Testis (tissue), 3 donors: Measurements from ENCODE around the gene GNG2. TPM values are rescaled to one million over a fixed set of nuclear protein-coding genes. Genes with fewer than 3 reads are reported as not detected.
A peak's percentile ranks its signal among the peaks of the same experiment; 100 is the strongest.

Experiments used
- DNase-seq: peaks from one replicate; pipeline ENCODE4 v3.0.0-alpha.2; 2019
- H3K27ac ChIP-seq, 2 donors: fragments of 200-600 bp; sonication (generic); one replicate each; pipeline ENCODE4 v1.5.1; 2019
- H3K27me3 ChIP-seq: fragments of 200-600 bp; sonication (generic); one replicate; pipeline ENCODE4 v1.5.1; 2019
- H3K36me3 ChIP-seq: fragments of 200-600 bp; sonication (generic); one replicate; pipeline ENCODE4 v1.5.1; 2017; ENCODE audit warnings: low read depth; ENCODE audit errors: missing control alignments
- H3K4me1 ChIP-seq: fragments of 200-600 bp; sonication (generic); one replicate; pipeline ENCODE4 v1.5.1; 2019
- H3K4me3 ChIP-seq, 2 donors: fragments of 200-600 bp; sonication (generic); one replicate each; pipeline ENCODE4 v1.5.1; 2017 to 2019
- H3K9me3 ChIP-seq: fragments of 200-600 bp; sonication (generic); one replicate; pipeline ENCODE4 v1.5.1; 2017
- POLR2A ChIP-seq: fragments of 450-650 bp; IDR thresholded peaks from one replicate; pipeline ENCODE4 v1.6.1; 2017; ENCODE audit warnings: antibody characterized with exemption, mild to moderate bottlenecking, moderate library complexity
- WGBS, 2 donors: methylation state at CpG; one replicate each; pipeline ENCODE4 v1.1.5; 2018; 5-methylcytosine and 5-hydroxymethylcytosine counted together
- intact Hi-C: fragments of 100-400 bp; cut with DNase I; formaldehyde crosslinking; loops from one replicate; pipeline ENCODE4 v1.15.1; 2023; ENCODE audit warnings: low total_unique reads
- polyA plus RNA-seq: library from polyadenylated mRNA; stranded (reverse); fragments of 350-450 nt; fragmentation: Illumina TruSeq; extraction: RNeasy Lipid Tissue Mini Kit (QIAGEN cat#74804); gene quantifications from one replicate; pipeline ENCODE4 v1.2.3, GENCODE V29; 2014; ENCODE audit warnings: low read depth, low replicate concordance; ENCODE audit not compliant: insufficient read depth
- total RNA-seq, 2 donors: library from RNA; depleted of rRNA; stranded (reverse); fragments of >200 nt; gene quantifications; one replicate each; pipeline ENCODE4 v1.2.3, GENCODE V29; 2016
- TF ChIP-seq, protein P1 (sequence below), 3 experiments: fragments of 450-650 bp in 2 of 3; fragments of 200-600 bp in 1 of 3; sonication (generic) in 1 of 3; IDR thresholded peaks; one replicate each; pipeline ENCODE4 v1.5.1; 2016 to 2019; ENCODE audit warnings: antibody characterized with exemption in 3 of 3, mild to moderate bottlenecking in 2 of 3, moderate library complexity in 1 of 3

GNG2 gene
- total and polyA plus RNA-seq, 3 donors from 2014 or later: 248 to 312 (median 250) TPM

- 62 to 77% methylated on average over 8 of the region's 8 CpGs for WGBS, 2 donors
- TF ChIP-seq, protein P1, sequence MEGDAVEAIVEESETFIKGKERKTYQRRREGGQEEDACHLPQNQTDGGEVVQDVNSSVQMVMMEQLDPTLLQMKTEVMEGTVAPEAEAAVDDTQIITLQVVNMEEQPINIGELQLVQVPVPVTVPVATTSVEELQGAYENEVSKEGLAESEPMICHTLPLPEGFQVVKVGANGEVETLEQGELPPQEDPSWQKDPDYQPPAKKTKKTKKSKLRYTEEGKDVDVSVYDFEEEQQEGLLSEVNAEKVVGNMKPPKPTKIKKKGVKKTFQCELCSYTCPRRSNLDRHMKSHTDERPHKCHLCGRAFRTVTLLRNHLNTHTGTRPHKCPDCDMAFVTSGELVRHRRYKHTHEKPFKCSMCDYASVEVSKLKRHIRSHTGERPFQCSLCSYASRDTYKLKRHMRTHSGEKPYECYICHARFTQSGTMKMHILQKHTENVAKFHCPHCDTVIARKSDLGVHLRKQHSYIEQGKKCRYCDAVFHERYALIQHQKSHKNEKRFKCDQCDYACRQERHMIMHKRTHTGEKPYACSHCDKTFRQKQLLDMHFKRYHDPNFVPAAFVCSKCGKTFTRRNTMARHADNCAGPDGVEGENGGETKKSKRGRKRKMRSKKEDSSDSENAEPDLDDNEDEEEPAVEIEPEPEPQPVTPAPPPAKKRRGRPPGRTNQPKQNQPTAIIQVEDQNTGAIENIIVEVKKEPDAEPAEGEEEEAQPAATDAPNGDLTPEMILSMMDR (IDR thresholded peaks at IDR 0.05): no peak
- TF ChIP-seq POLR2A: no peak
- H3K27ac ChIP-seq: peak overlapping the region in 1 of 2 donors; percentile 27
- H3K4me1 ChIP-seq: peaks cover 27% of the 10 kb centered on the region
- intact Hi-C loops: no loop called here
- H3K36me3 ChIP-seq: no peaks in the 10 kb centered on the region
- DNase-seq: peak; percentile 40
- H3K9me3 ChIP-seq: no peaks in the 10 kb centered on the region
- no peaks in the 10 kb centered on the region for H3K27me3 ChIP-seq
- no peak overlapping the region for H3K4me3 ChIP-seq
These were observed 69.7 kb downstream of the GNG2 start for GRCh38 chr14:51929910-51930682.

DNA sequence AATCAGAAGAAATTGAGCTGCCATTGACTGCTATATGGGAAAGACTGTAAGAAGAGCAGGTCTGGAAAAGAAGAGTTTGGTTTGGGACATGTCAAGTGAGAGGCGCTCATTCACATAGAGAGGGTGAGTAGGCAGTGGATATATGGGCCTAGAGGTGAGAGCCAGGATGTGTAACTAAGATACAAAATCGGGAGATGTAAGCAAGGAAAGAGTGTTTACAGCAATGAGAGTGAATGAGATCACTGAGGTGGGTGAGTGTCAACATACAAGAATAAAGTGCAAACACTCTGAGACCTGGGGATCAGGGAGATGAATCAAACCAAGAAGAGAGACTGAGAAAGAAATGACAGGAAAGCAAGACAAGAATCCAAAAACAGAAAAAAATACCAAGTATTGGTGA is 70.9 kb downstream of the GNG2 start:
- peak overlapping the region; percentile 11 to 27 for H3K27ac ChIP-seq

DNA sequence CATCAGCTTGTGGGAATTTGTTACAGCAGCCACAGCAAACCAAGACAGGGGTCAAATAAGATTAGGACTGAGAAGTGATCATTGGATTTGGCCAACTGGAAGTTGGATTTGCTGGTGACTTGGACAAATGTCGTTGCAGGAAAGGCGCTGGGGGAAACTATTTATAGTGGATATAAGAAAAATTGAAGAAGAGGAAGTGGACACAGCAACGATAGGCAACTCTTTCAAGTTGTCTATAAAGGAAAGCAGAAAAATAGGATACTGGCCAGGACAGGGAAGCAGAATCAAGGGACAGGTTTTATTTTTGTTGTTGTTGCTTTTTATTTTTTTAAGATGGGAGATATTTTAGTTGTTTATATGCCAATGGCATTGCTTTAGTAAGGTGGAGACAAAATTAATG is 72.8 kb downstream of the GNG2 start:
- Histone ChIP-seq H3K4me3 (no peak overlapping the region), H3K27ac (peak overlapping the region in 1 of 2 donors; percentile 45), H3K4me1 (peaks cover 25% of the 10 kb centered on the region), H3K27me3 (no peaks in the 10 kb centered on the region), H3K36me3 (no peaks in the 10 kb centered on the region), H3K9me3 (no peaks in the 10 kb centered on the region)
- TF ChIP-seq POLR2A: no peak
- TF ChIP-seq, protein P1 (IDR thresholded peaks at IDR 0.05): no peak
- no peak for DNase-seq
- intact Hi-C loops: no loop called here
- 75 to 77% methylated on average over 3 of the region's 3 CpGs for WGBS, 2 donors

More for the DNA sequence above, 70.9 kb downstream of the GNG2 start:
- Histone ChIP-seq H3K4me1 (peaks cover 27% of the 10 kb centered on the region), H3K4me3 (no peak overlapping the region), H3K27me3 (no peaks in the 10 kb centered on the region), H3K9me3 (no peaks in the 10 kb centered on the region), H3K36me3 (no peaks in the 10 kb centered on the region)
- WGBS, 2 donors: 93% methylated on average over 2 of the region's 2 CpGs
- DNase-seq: no peak
- no peak for TF ChIP-seq POLR2A
- TF ChIP-seq, protein P1 (IDR thresholded peaks at IDR 0.05): no peak
- intact Hi-C loops: no loop called here

GRCh38 chr14:51938137-51938536 is 77.7 kb downstream of the GNG2 start:
- H3K36me3 ChIP-seq: no peaks in the 10 kb centered on the region
- DNase-seq: no peak
- no peak for TF ChIP-seq POLR2A
- H3K4me3 ChIP-seq: no peak overlapping the region
- H3K9me3 ChIP-seq: no peaks in the 10 kb centered on the region
- peaks cover 18% of the 10 kb centered on the region for H3K4me1 ChIP-seq
- H3K27ac ChIP-seq: peak overlapping the region in 1 of 2 donors; percentile 21
- H3K27me3 ChIP-seq: no peaks in the 10 kb centered on the region
- intact Hi-C loops: no loop called here
- 90 to 96% methylated on average over 1 of the region's 1 CpG for WGBS, 2 donors

DNA sequence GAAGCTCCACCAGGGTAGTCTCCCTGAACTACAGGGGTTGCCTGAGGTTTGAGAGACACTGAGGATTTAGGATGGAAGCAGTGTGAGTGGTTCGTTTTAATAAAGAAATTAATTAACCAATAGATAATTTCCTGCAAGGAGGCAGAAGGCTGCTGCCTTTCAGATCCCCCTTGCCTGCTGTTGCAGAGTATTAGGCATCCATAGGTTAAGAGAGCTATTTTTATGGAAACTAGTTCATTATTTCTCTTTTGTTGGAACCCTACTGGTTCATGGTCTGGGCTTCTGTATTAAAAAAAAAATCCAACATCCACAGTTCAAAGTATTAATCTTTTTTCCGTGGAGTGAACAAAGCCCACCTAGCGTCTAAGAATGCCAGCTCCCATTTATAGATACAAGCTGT is 78.4 kb downstream of the GNG2 start:
- H3K27me3 ChIP-seq: no peaks in the 10 kb centered on the region
- 53 to 54% methylated on average over 3 of the region's 3 CpGs for WGBS, 2 donors
- intact Hi-C loops: no loop called here
- peak overlapping the region in 1 of 2 donors; percentile 21 for H3K27ac ChIP-seq
- DNase-seq: no peak
- peaks cover 18% of the 10 kb centered on the region for H3K4me1 ChIP-seq
- H3K4me3 ChIP-seq: no peak overlapping the region
- no peaks in the 10 kb centered on the region for H3K9me3 ChIP-seq
- TF ChIP-seq, protein P1 (IDR thresholded peaks at IDR 0.05): no peak
- no peak for TF ChIP-seq POLR2A
- H3K36me3 ChIP-seq: no peaks in the 10 kb centered on the region
